Chondrocyte (in vitro differentiated cells): ENCODE measurements around the gene MED8. TPM values are rescaled to one million over a fixed set of nuclear protein-coding genes. Genes with fewer than 3 reads are reported as not detected.

ENCODE experiments used
- DNase-seq: peaks from one replicate; pipeline ENCODE4 v3.0.0; 2021; ENCODE audit warnings: mixed read lengths, low spot score
- H3K27ac Mint-ChIP-seq: one replicate; pipeline ENCODE4 v1.8.0; 2021; ENCODE audit warnings: mild to moderate bottlenecking, moderate library complexity, mixed read lengths; ENCODE audit not compliant: unreplicated experiment
- H3K27me3 Mint-ChIP-seq: 2 replicates; pipeline ENCODE4 v1.8.0; 2021; ENCODE audit warnings: low read depth, mixed read lengths
- H3K36me3 Mint-ChIP-seq: 2 replicates; pipeline ENCODE4 v1.8.0; 2021; ENCODE audit warnings: low read depth, mixed read lengths
- H3K4me1 Mint-ChIP-seq: 2 replicates; pipeline ENCODE4 v1.8.0; 2021; ENCODE audit warnings: low read depth, mild to moderate bottlenecking, mixed read lengths
- H3K4me3 Mint-ChIP-seq: one replicate; pipeline ENCODE4 v1.8.0; 2021; ENCODE audit warnings: mild to moderate bottlenecking, moderate library complexity, mixed read lengths; ENCODE audit not compliant: unreplicated experiment
- H3K9me3 Mint-ChIP-seq: 2 replicates; pipeline ENCODE4 v1.8.0; 2021; ENCODE audit warnings: low read depth, mixed read lengths
- total RNA-seq: library from RNA; stranded (reverse); gene quantifications from 3 replicates; pipeline ENCODE4 v1.2.1, GENCODE V29; 2021
- TF ChIP-seq, protein P1 (sequence below): fragments of 200-600 bp; sonication (generic); IDR thresholded peaks from 2 replicates; pipeline ENCODE4 v1.5.0; 2021; ENCODE audit warnings: antibody characterized with exemption, mild to moderate bottlenecking, moderate library complexity

Gene MED8
- total RNA-seq, 1 donor from 2014 or later, result 48.4 TPM

GRCh38 chr1:43421396-43421795 lies 31.8 kb upstream of the MED8 start:
- TF ChIP-seq, protein P1, sequence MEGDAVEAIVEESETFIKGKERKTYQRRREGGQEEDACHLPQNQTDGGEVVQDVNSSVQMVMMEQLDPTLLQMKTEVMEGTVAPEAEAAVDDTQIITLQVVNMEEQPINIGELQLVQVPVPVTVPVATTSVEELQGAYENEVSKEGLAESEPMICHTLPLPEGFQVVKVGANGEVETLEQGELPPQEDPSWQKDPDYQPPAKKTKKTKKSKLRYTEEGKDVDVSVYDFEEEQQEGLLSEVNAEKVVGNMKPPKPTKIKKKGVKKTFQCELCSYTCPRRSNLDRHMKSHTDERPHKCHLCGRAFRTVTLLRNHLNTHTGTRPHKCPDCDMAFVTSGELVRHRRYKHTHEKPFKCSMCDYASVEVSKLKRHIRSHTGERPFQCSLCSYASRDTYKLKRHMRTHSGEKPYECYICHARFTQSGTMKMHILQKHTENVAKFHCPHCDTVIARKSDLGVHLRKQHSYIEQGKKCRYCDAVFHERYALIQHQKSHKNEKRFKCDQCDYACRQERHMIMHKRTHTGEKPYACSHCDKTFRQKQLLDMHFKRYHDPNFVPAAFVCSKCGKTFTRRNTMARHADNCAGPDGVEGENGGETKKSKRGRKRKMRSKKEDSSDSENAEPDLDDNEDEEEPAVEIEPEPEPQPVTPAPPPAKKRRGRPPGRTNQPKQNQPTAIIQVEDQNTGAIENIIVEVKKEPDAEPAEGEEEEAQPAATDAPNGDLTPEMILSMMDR, result no peak
- peaks cover 35% of the 10 kb centered on the region for H3K36me3 Mint-ChIP-seq
- no peak overlapping the region for H3K27ac Mint-ChIP-seq
- DNase-seq, result no peak
- H3K4me1 Mint-ChIP-seq, result no peaks in the 10 kb centered on the region
- no peaks in the 10 kb centered on the region for H3K9me3 Mint-ChIP-seq
- H3K4me3 Mint-ChIP-seq, result no peak overlapping the region
- no peaks in the 10 kb centered on the region for H3K27me3 Mint-ChIP-seq

- TF ChIP-seq, protein P1, result no peak
- Mint-ChIP-seq H3K36me3 (peaks cover 33% of the 10 kb centered on the region), H3K9me3 (no peaks in the 10 kb centered on the region), H3K4me1 (no peaks in the 10 kb centered on the region), H3K27ac (no peak overlapping the region), H3K27me3 (no peaks in the 10 kb centered on the region), H3K4me3 (no peak overlapping the region)
- no peak for DNase-seq
These were observed 31.3 kb upstream of the MED8 start for GRCh38 chr1:43420874-43421273.

- no peak overlapping the region for H3K4me3 Mint-ChIP-seq
- TF ChIP-seq, protein P1, result no peak
These were observed 30.2 kb upstream of the MED8 start for GRCh38 chr1:43419627-43420425.

DNA sequence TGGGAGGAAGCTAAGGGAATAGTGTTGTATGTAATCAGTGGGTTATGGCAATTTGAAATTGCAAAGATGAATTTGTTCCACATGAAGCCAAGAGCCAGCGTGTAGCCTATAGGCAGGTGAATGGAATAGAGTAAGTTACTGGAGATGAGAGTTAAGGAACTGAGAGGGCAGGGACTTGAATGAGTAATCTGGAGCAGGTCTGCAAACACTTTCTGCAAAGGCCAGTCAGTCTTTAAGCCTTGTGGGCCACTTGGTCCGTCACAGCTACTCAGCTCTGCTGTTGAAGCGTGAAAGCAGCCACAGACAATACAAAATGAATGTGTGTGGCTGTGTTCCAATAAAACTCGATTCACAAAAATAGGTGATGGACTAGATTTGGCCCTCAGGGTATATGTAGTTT lies 29.3 kb upstream of the MED8 start:
- H3K9me3 Mint-ChIP-seq, result no peaks in the 10 kb centered on the region
- TF ChIP-seq, protein P1, result no peak
- peaks cover 32% of the 10 kb centered on the region for H3K36me3 Mint-ChIP-seq
- H3K27ac Mint-ChIP-seq, result no peak overlapping the region
- H3K4me1 Mint-ChIP-seq, result no peaks in the 10 kb centered on the region
- no peaks in the 10 kb centered on the region for H3K27me3 Mint-ChIP-seq
- no peak overlapping the region for H3K4me3 Mint-ChIP-seq
- DNase-seq, result no peak

More at GRCh38 chr1:43419627-43420425, 30.2 kb upstream of the MED8 start:
- Mint-ChIP-seq H3K9me3 (no peaks in the 10 kb centered on the region), H3K36me3 (peaks cover 31% of the 10 kb centered on the region), H3K27ac (no peak overlapping the region), H3K27me3 (no peaks in the 10 kb centered on the region), H3K4me1 (no peaks in the 10 kb centered on the region)
- no peak for DNase-seq

GRCh38 chr1:43415901-43416300 lies 26.3 kb upstream of the MED8 start:
- Mint-ChIP-seq H3K4me3 (no peak overlapping the region), H3K27me3 (no peaks in the 10 kb centered on the region), H3K4me1 (no peaks in the 10 kb centered on the region), H3K36me3 (peaks cover 21% of the 10 kb centered on the region), H3K9me3 (no peaks in the 10 kb centered on the region), H3K27ac (no peak overlapping the region)
- TF ChIP-seq, protein P1, result no peak
- no peak for DNase-seq
